ENCODE data around the gene ELMO3.

DNA sequence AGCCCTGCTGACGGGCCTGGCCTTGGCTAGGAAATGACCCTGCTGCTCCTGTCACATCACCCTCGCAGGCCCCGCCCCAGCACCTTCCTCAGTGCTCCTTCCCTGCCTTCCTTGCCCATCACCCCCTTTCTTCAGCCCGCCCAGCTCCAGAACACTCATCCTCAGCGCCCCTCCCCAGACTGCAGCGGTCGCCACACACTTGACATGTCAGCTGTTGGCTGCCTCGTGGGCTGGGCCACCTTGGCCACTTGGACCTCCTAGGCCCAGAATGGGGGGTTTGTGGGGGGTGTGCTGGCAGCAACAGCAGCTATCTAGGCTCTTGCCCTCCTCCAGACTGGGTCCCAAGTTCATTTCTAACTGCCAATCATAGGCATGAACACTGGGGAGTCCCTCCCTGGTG is 10.6 kb downstream of the ELMO3 start:
- TF ChIP-seq, protein P1, sequence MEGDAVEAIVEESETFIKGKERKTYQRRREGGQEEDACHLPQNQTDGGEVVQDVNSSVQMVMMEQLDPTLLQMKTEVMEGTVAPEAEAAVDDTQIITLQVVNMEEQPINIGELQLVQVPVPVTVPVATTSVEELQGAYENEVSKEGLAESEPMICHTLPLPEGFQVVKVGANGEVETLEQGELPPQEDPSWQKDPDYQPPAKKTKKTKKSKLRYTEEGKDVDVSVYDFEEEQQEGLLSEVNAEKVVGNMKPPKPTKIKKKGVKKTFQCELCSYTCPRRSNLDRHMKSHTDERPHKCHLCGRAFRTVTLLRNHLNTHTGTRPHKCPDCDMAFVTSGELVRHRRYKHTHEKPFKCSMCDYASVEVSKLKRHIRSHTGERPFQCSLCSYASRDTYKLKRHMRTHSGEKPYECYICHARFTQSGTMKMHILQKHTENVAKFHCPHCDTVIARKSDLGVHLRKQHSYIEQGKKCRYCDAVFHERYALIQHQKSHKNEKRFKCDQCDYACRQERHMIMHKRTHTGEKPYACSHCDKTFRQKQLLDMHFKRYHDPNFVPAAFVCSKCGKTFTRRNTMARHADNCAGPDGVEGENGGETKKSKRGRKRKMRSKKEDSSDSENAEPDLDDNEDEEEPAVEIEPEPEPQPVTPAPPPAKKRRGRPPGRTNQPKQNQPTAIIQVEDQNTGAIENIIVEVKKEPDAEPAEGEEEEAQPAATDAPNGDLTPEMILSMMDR (IDR thresholded peaks at IDR 0.05; ENCODE audit: insufficient read depth, low read length), result no peak
- TF ChIP-seq POLR2AphosphoS5 (IDR thresholded peaks at IDR 0.05; ENCODE audit: low read depth), result no peak

Data from HL-60 (cell line).